ENCODE data around the gene RPS21. TPM values are rescaled to one million over a fixed set of nuclear protein-coding genes. Genes with fewer than 3 reads are reported as not detected.

RPS21 gene
- total and polyA plus RNA-seq, 2 of the 4 experiments (the other 2 are of a cell fraction): 2,710 to 4,298 TPM

GRCh38 chr20:62368392-62368975 is 18.4 kb upstream of the RPS21 start:
- Histone ChIP-seq H2AK9ac (replicated peaks; ENCODE audit: low read depth, low read length, poor library complexity) (peak overlapping the region; percentile 33), H3K9me1 (ENCODE audit: insufficient read depth, low read length) (peaks cover 8% of the 10 kb centered on the region; the same call in 1 of the 2 replicates), H3K4ac (ENCODE audit: low read depth, low read length) (peak overlapping the region; percentile 53), H3K9ac (ENCODE audit: low read depth, low read length) (no peak overlapping the region), H2AFZ (replicated peaks; ENCODE audit: low read length, poor library complexity) (peak overlapping the region; percentile 24), H2BK15ac (ENCODE audit: low read depth, low read length) (no peak overlapping the region), H2BK20ac (ENCODE audit: low read depth, low read length) (no peak overlapping the region), H3K4me1 (ENCODE audit: control insufficient read depth, insufficient read depth, low read length) (peaks cover 33% of the 10 kb centered on the region), H3K18ac (ENCODE audit: low read depth, low read length) (peak overlapping the region; percentile 54; the same call in 1 of the 2 replicates), H3K14ac (replicated peaks; ENCODE audit: low read depth, low read length) (no peak overlapping the region), H3K4me2 (ENCODE audit: low read depth, low read length) (peak overlapping the region; percentile 58), H2BK120ac (ENCODE audit: low read depth, low read length) (no peak overlapping the region), H2AK5ac (ENCODE audit: low read depth, low read length) (peak overlapping the region; percentile 52), H4K5ac (ENCODE audit: low read depth, low read length) (no peak overlapping the region), H3K36me3 (ENCODE audit: control insufficient read depth, insufficient read depth, low read length) (no peaks in the 10 kb centered on the region), H4K91ac (ENCODE audit: insufficient read depth, low read depth, low read length) (no peak overlapping the region), H2BK5ac (ENCODE audit: low read depth, low read length, poor library complexity, severe bottlenecking) (no peak overlapping the region), H3K56ac (ENCODE audit: extremely low read depth, insufficient read depth, low read length) (no peak overlapping the region), H3K9me3 (ENCODE audit: control insufficient read depth, insufficient read depth, low read length) (no peaks in the 10 kb centered on the region), H4K8ac (ENCODE audit: low read depth in 2 of 2, low read length in 2 of 2) (0 out of 4 replicates have a peak overlapping the region, but pooled peaks of 1 of the 2 experiments have one; percentile 40), H4K20me1 (ENCODE audit: insufficient read depth, low read length) (peaks cover 22% of the 10 kb centered on the region), H3K79me1 (ENCODE audit: low read depth in 1 of 2, low read length in 2 of 2) (no peaks in the 10 kb centered on the region), H3K27me3 (ENCODE audit: control insufficient read depth, insufficient read depth, low read length) (no peaks in the 10 kb centered on the region), H3K27ac (ENCODE audit: insufficient read depth, low read length) (peak overlapping the region; percentile 26), H3K4me3 (ENCODE audit: insufficient read depth, low read depth, low read length) (no peak overlapping the region), H3K23ac (ENCODE audit: low read depth, low read length) (no peak overlapping the region)
- no TSS peak for BruUV-seq (replicated peaks)
- WGBS, 2 experiments (ENCODE audit: extremely low coverage in 2 of 2, insufficient read length in 1 of 2): no CpG with 5 or more reads among the region's 15 CpGs
- dilution Hi-C loops (cut with HindIII; ENCODE audit: low sequenced_read_pairs, unreplicated experiment): no loop called here
- ChIA-PET POLR2A (ENCODE audit: unreplicated experiment) (interaction anchor here (0.6 kb wide), 1 partner anchor 204 kb away, joined by 7 read pairs; no protein-coding TSS in a partner anchor), CTCF (interaction anchor here (0.5 to 2.2 kb wide), 6 partner anchors 11 to 66 kb away, joined by 3 to 8 read pairs (median 3); partner anchors contain the start of gene ADRM1)
- in situ Hi-C loops (cut with MboI; ENCODE audit: low sequenced_read_pairs): no loop called here
- DNase-seq (no peak), ATAC-seq (ENCODE audit: low read depth) (no peak)
- no peak for TF ChIP-seq MXI1 (IDR thresholded peaks at IDR 0.05; ENCODE audit: borderline replicate concordance, low read depth, low read length)
- TF ChIP-seq SMC3 (IDR thresholded peaks at IDR 0.05; ENCODE audit: low read depth, low read length): no peak
- TF ChIP-seq MAZ (IDR thresholded peaks at IDR 0.05; ENCODE audit: borderline replicate concordance, low read depth, low read length): no peak
- TF ChIP-seq RAD21 (IDR thresholded peaks at IDR 0.05; ENCODE audit: low read length): no peak
- TF ChIP-seq NFE2L2 (IDR thresholded peaks at IDR 0.05; ENCODE audit: low read depth, low read length): no peak
- no peak for TF ChIP-seq ELK1 (IDR thresholded peaks at IDR 0.05; ENCODE audit: borderline replicate concordance, low read depth, low read length)
- TF ChIP-seq RCOR1 (IDR thresholded peaks at IDR 0.05; ENCODE audit: insufficient replicate concordance, low read length): no peak
- TF ChIP-seq RFX5 (IDR thresholded peaks at IDR 0.05; ENCODE audit: low read depth, low read length): no peak
- TF ChIP-seq CEBPB (IDR thresholded peaks at IDR 0.05; ENCODE audit: low read depth, low read length): no peak
- TF ChIP-seq FOS (IDR thresholded peaks at IDR 0.05; ENCODE audit: low read depth, low read length): no peak
- TF ChIP-seq BHLHE40 (IDR thresholded peaks at IDR 0.05; ENCODE audit: low read depth, low read length): no peak
- no peak for TF ChIP-seq POLR2A (IDR thresholded peaks at IDR 0.05; ENCODE audit: low read depth, low read length)
- no peak for TF ChIP-seq CHD1 (IDR thresholded peaks at IDR 0.05; ENCODE audit: low read depth, low read length)
- TF ChIP-seq MAFK (IDR thresholded peaks at IDR 0.05; ENCODE audit: low read depth, low read length): no peak
- TF ChIP-seq, protein P1, sequence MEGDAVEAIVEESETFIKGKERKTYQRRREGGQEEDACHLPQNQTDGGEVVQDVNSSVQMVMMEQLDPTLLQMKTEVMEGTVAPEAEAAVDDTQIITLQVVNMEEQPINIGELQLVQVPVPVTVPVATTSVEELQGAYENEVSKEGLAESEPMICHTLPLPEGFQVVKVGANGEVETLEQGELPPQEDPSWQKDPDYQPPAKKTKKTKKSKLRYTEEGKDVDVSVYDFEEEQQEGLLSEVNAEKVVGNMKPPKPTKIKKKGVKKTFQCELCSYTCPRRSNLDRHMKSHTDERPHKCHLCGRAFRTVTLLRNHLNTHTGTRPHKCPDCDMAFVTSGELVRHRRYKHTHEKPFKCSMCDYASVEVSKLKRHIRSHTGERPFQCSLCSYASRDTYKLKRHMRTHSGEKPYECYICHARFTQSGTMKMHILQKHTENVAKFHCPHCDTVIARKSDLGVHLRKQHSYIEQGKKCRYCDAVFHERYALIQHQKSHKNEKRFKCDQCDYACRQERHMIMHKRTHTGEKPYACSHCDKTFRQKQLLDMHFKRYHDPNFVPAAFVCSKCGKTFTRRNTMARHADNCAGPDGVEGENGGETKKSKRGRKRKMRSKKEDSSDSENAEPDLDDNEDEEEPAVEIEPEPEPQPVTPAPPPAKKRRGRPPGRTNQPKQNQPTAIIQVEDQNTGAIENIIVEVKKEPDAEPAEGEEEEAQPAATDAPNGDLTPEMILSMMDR (conservative IDR thresholded peaks at IDR 0.05; ENCODE audit: low read depth, low read length): no peak
- TF ChIP-seq, protein P2, sequence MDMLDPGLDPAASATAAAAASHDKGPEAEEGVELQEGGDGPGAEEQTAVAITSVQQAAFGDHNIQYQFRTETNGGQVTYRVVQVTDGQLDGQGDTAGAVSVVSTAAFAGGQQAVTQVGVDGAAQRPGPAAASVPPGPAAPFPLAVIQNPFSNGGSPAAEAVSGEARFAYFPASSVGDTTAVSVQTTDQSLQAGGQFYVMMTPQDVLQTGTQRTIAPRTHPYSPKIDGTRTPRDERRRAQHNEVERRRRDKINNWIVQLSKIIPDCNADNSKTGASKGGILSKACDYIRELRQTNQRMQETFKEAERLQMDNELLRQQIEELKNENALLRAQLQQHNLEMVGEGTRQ (IDR thresholded peaks at IDR 0.05; ENCODE audit: low read depth, low read length): no peak
- intact Hi-C loops (cut with micrococcal nuclease): no loop called here

Data from IMR-90 (cell line).